Upper lobe of left lung (tissue), 4 donors: ENCODE data around the gene KIF2C.

Experiments used
- POLR2A ChIP-seq, 4 donors: fragments of 450-650 bp; IDR thresholded peaks; one replicate each; pipeline ENCODE4 v1.5.1; 2016 to 2017; ENCODE audit warnings: antibody characterized with exemption in 4 of 4, mild to moderate bottlenecking in 2 of 4
- POLR2AphosphoS5 ChIP-seq, 2 donors: sonication (generic); formaldehyde crosslinking; IDR thresholded peaks; one replicate each; pipeline ENCODE4 v1.5.1; 2017; ENCODE audit warnings: antibody characterized with exemption in 2 of 2
- TF ChIP-seq, protein P1 (sequence below), 6 experiments: fragments of 450-650 bp in 4 of 6; fragments of 200-600 bp in 2 of 6; sonication (generic) in 2 of 6; IDR thresholded peaks; one replicate each; pipeline ENCODE4 v1.5.1; 2016 to 2019; ENCODE audit warnings: antibody characterized with exemption in 6 of 6

DNA sequence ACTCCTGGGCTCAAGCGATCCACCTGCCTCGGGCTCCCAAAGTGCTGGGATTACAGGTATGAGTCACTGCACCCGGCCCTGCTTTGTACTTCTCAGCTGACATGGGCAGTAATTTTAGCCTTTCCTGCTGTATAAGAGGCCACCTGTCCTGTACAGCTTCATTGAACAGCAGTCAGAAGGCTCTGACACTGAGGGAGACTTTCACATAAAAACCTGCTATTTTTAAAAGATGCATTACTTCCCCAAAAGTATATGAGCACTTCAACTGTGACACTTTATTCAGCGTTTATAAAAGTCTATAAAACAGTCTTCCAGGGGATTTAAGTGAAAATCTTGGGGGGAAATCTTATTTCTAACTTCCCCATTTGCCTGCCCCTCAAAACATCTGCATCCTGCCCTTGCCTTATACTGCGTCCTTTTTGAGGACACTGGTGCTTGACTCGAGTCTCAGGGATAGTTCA lies 26.3 kb upstream of the KIF2C start:
- TF ChIP-seq, protein P1, sequence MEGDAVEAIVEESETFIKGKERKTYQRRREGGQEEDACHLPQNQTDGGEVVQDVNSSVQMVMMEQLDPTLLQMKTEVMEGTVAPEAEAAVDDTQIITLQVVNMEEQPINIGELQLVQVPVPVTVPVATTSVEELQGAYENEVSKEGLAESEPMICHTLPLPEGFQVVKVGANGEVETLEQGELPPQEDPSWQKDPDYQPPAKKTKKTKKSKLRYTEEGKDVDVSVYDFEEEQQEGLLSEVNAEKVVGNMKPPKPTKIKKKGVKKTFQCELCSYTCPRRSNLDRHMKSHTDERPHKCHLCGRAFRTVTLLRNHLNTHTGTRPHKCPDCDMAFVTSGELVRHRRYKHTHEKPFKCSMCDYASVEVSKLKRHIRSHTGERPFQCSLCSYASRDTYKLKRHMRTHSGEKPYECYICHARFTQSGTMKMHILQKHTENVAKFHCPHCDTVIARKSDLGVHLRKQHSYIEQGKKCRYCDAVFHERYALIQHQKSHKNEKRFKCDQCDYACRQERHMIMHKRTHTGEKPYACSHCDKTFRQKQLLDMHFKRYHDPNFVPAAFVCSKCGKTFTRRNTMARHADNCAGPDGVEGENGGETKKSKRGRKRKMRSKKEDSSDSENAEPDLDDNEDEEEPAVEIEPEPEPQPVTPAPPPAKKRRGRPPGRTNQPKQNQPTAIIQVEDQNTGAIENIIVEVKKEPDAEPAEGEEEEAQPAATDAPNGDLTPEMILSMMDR (IDR thresholded peaks at IDR 0.05), result no peak
- TF ChIP-seq POLR2AphosphoS5 (IDR thresholded peaks at IDR 0.05), result no peak
- TF ChIP-seq POLR2A (IDR thresholded peaks at IDR 0.05), result no peak
